HCT116 (cell line): ENCODE data around the gene PTN. TPM values are rescaled to one million over a fixed set of nuclear protein-coding genes. Genes with fewer than 3 reads are reported as not detected.

Source experiments
- ATAC-seq: fragments of 200-7000 bp; cut with Tn5 transposase; 2 replicates; pipeline ENCODE4 v1.9.1; 2020; ENCODE audit warnings: mild to moderate bottlenecking, moderate library complexity
- BruUV-seq: library from RNA; stranded (reverse); fragments of 400-500 nt; replicated peaks from 2 replicates; lab custom pipeline; 2021; lab: Mats Ljungman, UMichigan
- CTCF ChIA-PET: fragments of 300-600 bp; sonication (Branson Sonifier 250); formaldehyde crosslinking; loops from one replicate; lab custom pipeline; 2021; ENCODE audit warnings: antibody characterized with exemption; lab: Charles Lee
- POLR2A ChIA-PET: fragments of 300-600, 350-600 bp; sonication (Branson Sonifier 250); formaldehyde crosslinking; loops from one replicate; lab custom pipeline; 2021; ENCODE audit warnings: antibody characterized with exemption; lab: Charles Lee
- RAD21 ChIA-PET, 2 experiments: fragments of 300-600 bp; sonication (Branson Sonifier 250); formaldehyde crosslinking; loops; one replicate each; lab custom pipeline; 2023; ENCODE audit warnings: low total read pairs in 2 of 2; ENCODE audit not compliant: uncharacterized antibody in 2 of 2, unreplicated experiment in 2 of 2, low non-redundant PET in 1 of 2; lab: Charles Lee
- DNase-seq: peaks from one replicate; pipeline ENCODE4 v3.0.0-alpha.2; 2010; ENCODE audit warnings: low read depth, low spot score
- H2AFZ ChIP-seq: fragments of 200-600 bp; shearing (Covaris generic), sonication (generic); 2 replicates; pipeline ENCODE4 v1.6.1; 2017; ENCODE audit warnings: low read depth, mixed run types, mixed read lengths, antibody characterized with exemption, low read length; ENCODE audit not compliant: poor library complexity, severe bottlenecking
- H3K27ac ChIP-seq: 2 replicates; pipeline ENCODE4 v1.5.1; 2012; ENCODE audit warnings: low read depth, low read length
- H3K27me3 ChIP-seq: fragments of 200-600 bp; sonication (generic); 2 replicates; pipeline ENCODE4 v1.6.1; 2016; ENCODE audit warnings: mixed run types, low read length, mixed read lengths; ENCODE audit not compliant: insufficient read depth
- H3K36me3 ChIP-seq, 2 experiments: fragments of 200-500 bp in 1 of 2; fragments of 200-600 bp in 1 of 2; sonication (Bioruptor generic) in 1 of 2; sonication (generic) in 1 of 2; 2 replicates each; pipeline versions ENCODE4 v1.5.1 to v1.6.1; 2014 to 2016; ENCODE audit warnings: low read length in 2 of 2, inconsistent platforms in 1 of 2, mixed read lengths in 1 of 2, mixed run types in 1 of 2; ENCODE audit not compliant: insufficient read depth in 2 of 2, control insufficient read depth in 1 of 2
- H3K4me1 ChIP-seq, 2 experiments: fragments of 200-600 bp in 1 of 2; sonication (generic) in 1 of 2; 2 replicates each; pipeline versions ENCODE4 v1.5.1 to v1.6.1; 2012 to 2017; ENCODE audit warnings: low read length in 2 of 2, inconsistent platforms in 1 of 2, mild to moderate bottlenecking in 1 of 2, mixed read lengths in 1 of 2, mixed run types in 1 of 2, moderate library complexity in 1 of 2; ENCODE audit not compliant: insufficient read depth in 2 of 2, control insufficient read depth in 1 of 2
- H3K4me2 ChIP-seq: fragments of 200-600 bp; sonication (generic); 2 replicates; pipeline ENCODE4 v1.6.1; 2017; ENCODE audit warnings: mixed run types, low read length, mixed read lengths
- H3K4me3 ChIP-seq, 2 experiments: fragments of 200-600 bp in 1 of 2; sonication (generic) in 1 of 2; replicated peaks in 1 of 2; 2 replicates each; pipeline ENCODE4 v1.5.1; 2011 to 2016; ENCODE audit warnings: low read length in 2 of 2, control low read depth in 1 of 2, low read depth in 1 of 2, mild to moderate bottlenecking in 1 of 2, mixed read lengths in 1 of 2, mixed run types in 1 of 2
- H3K79me2 ChIP-seq: fragments of 200-600 bp; sonication (generic); 2 replicates; pipeline ENCODE4 v1.6.1; 2017; ENCODE audit warnings: mild to moderate bottlenecking, mixed run types, low read length, moderate library complexity, mixed read lengths; ENCODE audit not compliant: insufficient read depth
- H3K9ac ChIP-seq: fragments of 200-600 bp; sonication (generic); 2 replicates; pipeline ENCODE4 v1.6.1; 2016; ENCODE audit warnings: low read length, mixed read lengths
- H3K9me2 ChIP-seq: fragments of 200-600 bp; sonication (generic), shearing (Covaris generic); 2 replicates; pipeline ENCODE4 v1.6.1; 2017; ENCODE audit warnings: mixed run types, mild to moderate bottlenecking, moderate library complexity; ENCODE audit not compliant: insufficient read depth
- H3K9me3 ChIP-seq, 2 experiments: fragments of 200-500 bp in 1 of 2; fragments of 200-600 bp in 1 of 2; sonication (Bioruptor generic) in 1 of 2; sonication (generic) in 1 of 2; 2 replicates each; pipeline ENCODE4 v1.6.1; 2014 to 2017; ENCODE audit warnings: low read length in 2 of 2, mixed read lengths in 2 of 2, inconsistent platforms in 1 of 2, low read depth in 1 of 2, mild to moderate bottlenecking in 1 of 2, mixed run types in 1 of 2, moderate library complexity in 1 of 2; ENCODE audit not compliant: control insufficient read depth in 1 of 2, insufficient read depth in 1 of 2
- H4K20me1 ChIP-seq: fragments of 200-600 bp; sonication (generic), shearing (Covaris generic); 2 replicates; pipeline ENCODE4 v1.6.1; 2017; ENCODE audit warnings: mixed run types, mild to moderate bottlenecking, moderate library complexity; ENCODE audit not compliant: insufficient read depth
- ATF3 ChIP-seq: IDR thresholded peaks from 2 replicates; pipeline ENCODE4 v1.6.1; 2012
- EGR1 ChIP-seq: IDR thresholded peaks from 2 replicates; pipeline ENCODE4 v1.6.1; 2012; ENCODE audit warnings: low read depth
- ELF1 ChIP-seq: IDR thresholded peaks from 2 replicates; pipeline ENCODE4 v1.6.1; 2012; ENCODE audit warnings: low read depth, borderline replicate concordance
- EZH2 ChIP-seq: fragments of 200-600 bp; sonication (generic); IDR thresholded peaks from 2 replicates; pipeline ENCODE4 v1.6.1; 2017; ENCODE audit warnings: antibody characterized with exemption, mixed run types
- SIN3A ChIP-seq: IDR thresholded peaks from 2 replicates; pipeline ENCODE4 v1.6.1; 2012; ENCODE audit warnings: low read depth
- SRF ChIP-seq: IDR thresholded peaks from 2 replicates; pipeline ENCODE4 v1.6.1; 2012; ENCODE audit warnings: low read depth
- TCF7L2 ChIP-seq: IDR thresholded peaks from 2 replicates; pipeline ENCODE4 v1.7.0; 2011; ENCODE audit warnings: borderline replicate concordance, inconsistent platforms; ENCODE audit not compliant: insufficient read depth, insufficient read length; ENCODE audit errors: extremely low read depth
- ZBTB33 ChIP-seq: IDR thresholded peaks from 2 replicates; pipeline ENCODE4 v1.6.1; 2011; ENCODE audit warnings: mild to moderate bottlenecking, low read length, moderate library complexity; ENCODE audit not compliant: insufficient replicate concordance; ENCODE audit errors: extremely low read depth
- intact Hi-C: fragments of 100-400 bp; cut with micrococcal nuclease; formaldehyde crosslinking; loops from 2 replicates; pipeline ENCODE4 v1.10.0; 2022
- total RNA-seq: library from RNA; stranded (reverse); gene quantifications from one replicate; pipeline ENCODE4 v1.2.1, GENCODE V29; 2021; ENCODE audit not compliant: unreplicated experiment
- TF ChIP-seq, protein P1 (sequence below): IDR thresholded peaks from 2 replicates; pipeline ENCODE4 v1.6.1; 2012
- TF ChIP-seq, protein P2 (sequence below): IDR thresholded peaks from 2 replicates; pipeline ENCODE4 v1.6.1; 2012; ENCODE audit warnings: low read depth

Gene PTN
- total RNA-seq, 1 experiment from 2014 or later, result not detected

- TF ChIP-seq, protein P1, sequence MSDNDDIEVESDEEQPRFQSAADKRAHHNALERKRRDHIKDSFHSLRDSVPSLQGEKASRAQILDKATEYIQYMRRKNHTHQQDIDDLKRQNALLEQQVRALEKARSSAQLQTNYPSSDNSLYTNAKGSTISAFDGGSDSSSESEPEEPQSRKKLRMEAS, result no peak
- no peak for TF ChIP-seq TCF7L2
- TF ChIP-seq EGR1, result no peak
- Histone ChIP-seq H3K4me2 (no peak overlapping the region), H3K4me3 (no peak overlapping the region), H3K27me3 (no peaks in the 10 kb centered on the region), H3K27ac (no peak overlapping the region), H2AFZ (no peak overlapping the region), H3K4me1 (no peaks in the 10 kb centered on the region), H4K20me1 (no peaks in the 10 kb centered on the region), H3K79me2 (no peaks in the 10 kb centered on the region), H3K9ac (no peak overlapping the region), H3K9me2 (no peaks in the 10 kb centered on the region), H3K9me3 (peaks cover 0 to 3% of the 10 kb centered on the region in 2 experiments; a peak in 2 of 4 replicates), H3K36me3 (no peaks in the 10 kb centered on the region)
- ChIA-PET POLR2A (no interaction called here), RAD21 (no interaction called here), CTCF (no interaction called here)
- no TSS peak for BruUV-seq
- intact Hi-C loops, result no loop called here
- DNase-seq, result no peak
- ATAC-seq, result no peak
Measured at GRCh38 chr7:137254766-137255165, 88.8 kb downstream of the PTN start.

DNA sequence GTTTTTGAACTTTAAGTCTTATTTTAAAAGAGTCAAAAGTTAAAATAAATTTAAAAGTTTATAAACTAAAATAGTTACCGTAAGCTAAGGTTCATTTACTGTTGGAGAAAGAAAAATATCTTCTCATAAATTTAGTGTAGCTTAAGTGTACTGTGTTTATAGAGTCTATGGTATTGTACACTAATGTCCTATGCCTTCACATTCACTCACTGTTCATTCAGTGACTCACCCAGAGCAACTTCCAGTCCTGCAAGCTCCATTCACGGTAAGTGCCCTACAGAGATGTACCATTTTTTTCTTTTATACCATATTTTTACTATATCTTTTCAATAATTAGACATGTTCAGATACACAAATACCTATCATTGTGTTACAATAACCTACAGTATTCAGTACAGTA, 97.6 kb downstream of the PTN start:
- no peaks in the 10 kb centered on the region for H3K27me3 ChIP-seq
- peaks cover 3 to 8% of the 10 kb centered on the region in 2 experiments; a peak in 2 of 4 replicates for H3K9me3 ChIP-seq
- H3K79me2 ChIP-seq, result no peaks in the 10 kb centered on the region
- no peak overlapping the region for H3K9ac ChIP-seq
- CTCF ChIA-PET, result no interaction called here
- intact Hi-C loops, result no loop called here
- H3K4me1 ChIP-seq, result no peaks in the 10 kb centered on the region
- no peak overlapping the region for H2AFZ ChIP-seq
- no TSS peak for BruUV-seq
- H3K36me3 ChIP-seq, result no peaks in the 10 kb centered on the region
- RAD21 ChIA-PET, result no interaction called here
- no peaks in the 10 kb centered on the region for H4K20me1 ChIP-seq
- H3K4me2 ChIP-seq, result no peak overlapping the region
- no peak for ATAC-seq
- no peaks in the 10 kb centered on the region for H3K9me2 ChIP-seq
- H3K4me3 ChIP-seq, result no peak overlapping the region
- H3K27ac ChIP-seq, result no peak overlapping the region
- no peak for DNase-seq
- TF ChIP-seq ELF1 (no peak), EZH2 (no peak), ATF3 (no peak), SRF (no peak), SIN3A (no peak), ZBTB33 (no peak)
- TF ChIP-seq, protein P2, sequence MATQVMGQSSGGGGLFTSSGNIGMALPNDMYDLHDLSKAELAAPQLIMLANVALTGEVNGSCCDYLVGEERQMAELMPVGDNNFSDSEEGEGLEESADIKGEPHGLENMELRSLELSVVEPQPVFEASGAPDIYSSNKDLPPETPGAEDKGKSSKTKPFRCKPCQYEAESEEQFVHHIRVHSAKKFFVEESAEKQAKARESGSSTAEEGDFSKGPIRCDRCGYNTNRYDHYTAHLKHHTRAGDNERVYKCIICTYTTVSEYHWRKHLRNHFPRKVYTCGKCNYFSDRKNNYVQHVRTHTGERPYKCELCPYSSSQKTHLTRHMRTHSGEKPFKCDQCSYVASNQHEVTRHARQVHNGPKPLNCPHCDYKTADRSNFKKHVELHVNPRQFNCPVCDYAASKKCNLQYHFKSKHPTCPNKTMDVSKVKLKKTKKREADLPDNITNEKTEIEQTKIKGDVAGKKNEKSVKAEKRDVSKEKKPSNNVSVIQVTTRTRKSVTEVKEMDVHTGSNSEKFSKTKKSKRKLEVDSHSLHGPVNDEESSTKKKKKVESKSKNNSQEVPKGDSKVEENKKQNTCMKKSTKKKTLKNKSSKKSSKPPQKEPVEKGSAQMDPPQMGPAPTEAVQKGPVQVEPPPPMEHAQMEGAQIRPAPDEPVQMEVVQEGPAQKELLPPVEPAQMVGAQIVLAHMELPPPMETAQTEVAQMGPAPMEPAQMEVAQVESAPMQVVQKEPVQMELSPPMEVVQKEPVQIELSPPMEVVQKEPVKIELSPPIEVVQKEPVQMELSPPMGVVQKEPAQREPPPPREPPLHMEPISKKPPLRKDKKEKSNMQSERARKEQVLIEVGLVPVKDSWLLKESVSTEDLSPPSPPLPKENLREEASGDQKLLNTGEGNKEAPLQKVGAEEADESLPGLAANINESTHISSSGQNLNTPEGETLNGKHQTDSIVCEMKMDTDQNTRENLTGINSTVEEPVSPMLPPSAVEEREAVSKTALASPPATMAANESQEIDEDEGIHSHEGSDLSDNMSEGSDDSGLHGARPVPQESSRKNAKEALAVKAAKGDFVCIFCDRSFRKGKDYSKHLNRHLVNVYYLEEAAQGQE, result no peak
- POLR2A ChIA-PET, result no interaction called here
